GM12872 (cell line): ENCODE results near the gene GASK1A.

ENCODE experiments used
- TF ChIP-seq, protein P1 (sequence below): IDR thresholded peaks from 3 replicates; pipeline ENCODE4 v1.5.1; 2011; ENCODE audit warnings: low read depth, mild to moderate bottlenecking, low read length, moderate library complexity; ENCODE audit not compliant: insufficient read depth

The GASK1A gene

DNA sequence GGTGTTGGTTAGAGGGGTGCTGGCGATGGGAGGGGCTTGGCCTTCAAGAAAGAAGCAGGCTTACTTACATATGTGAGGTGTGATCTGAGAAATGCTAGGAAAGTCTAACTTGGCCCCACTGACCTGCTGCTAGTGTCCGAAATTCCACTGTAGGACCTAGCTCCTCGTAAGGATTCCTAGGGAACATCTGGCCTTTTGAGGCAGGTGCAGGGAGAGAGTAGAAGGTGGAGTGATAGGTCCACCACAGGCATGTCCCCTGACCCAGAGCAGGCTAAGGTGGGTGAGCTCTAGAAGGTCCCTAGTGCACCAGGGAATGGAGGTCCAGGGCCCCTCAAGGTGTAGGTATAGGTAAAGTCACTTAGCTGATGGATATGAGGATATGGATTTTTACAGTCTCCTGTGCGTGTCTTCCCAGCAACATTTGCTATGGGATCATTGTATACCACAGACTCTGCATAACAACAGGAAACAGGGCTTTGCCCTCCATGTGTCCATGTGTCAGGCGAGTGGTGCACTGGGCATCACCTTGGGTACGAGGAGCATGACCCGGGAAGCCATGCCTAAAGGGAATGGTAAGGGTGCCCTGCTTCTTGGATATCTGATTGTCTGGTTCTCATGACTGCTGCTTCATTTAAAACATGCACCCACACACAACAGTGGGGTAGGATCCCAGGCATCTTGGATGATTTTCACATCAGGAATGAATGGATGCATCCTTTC, 94.2 kb downstream of the GASK1A start:
- TF ChIP-seq, protein P1, sequence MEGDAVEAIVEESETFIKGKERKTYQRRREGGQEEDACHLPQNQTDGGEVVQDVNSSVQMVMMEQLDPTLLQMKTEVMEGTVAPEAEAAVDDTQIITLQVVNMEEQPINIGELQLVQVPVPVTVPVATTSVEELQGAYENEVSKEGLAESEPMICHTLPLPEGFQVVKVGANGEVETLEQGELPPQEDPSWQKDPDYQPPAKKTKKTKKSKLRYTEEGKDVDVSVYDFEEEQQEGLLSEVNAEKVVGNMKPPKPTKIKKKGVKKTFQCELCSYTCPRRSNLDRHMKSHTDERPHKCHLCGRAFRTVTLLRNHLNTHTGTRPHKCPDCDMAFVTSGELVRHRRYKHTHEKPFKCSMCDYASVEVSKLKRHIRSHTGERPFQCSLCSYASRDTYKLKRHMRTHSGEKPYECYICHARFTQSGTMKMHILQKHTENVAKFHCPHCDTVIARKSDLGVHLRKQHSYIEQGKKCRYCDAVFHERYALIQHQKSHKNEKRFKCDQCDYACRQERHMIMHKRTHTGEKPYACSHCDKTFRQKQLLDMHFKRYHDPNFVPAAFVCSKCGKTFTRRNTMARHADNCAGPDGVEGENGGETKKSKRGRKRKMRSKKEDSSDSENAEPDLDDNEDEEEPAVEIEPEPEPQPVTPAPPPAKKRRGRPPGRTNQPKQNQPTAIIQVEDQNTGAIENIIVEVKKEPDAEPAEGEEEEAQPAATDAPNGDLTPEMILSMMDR: no peak

DNA sequence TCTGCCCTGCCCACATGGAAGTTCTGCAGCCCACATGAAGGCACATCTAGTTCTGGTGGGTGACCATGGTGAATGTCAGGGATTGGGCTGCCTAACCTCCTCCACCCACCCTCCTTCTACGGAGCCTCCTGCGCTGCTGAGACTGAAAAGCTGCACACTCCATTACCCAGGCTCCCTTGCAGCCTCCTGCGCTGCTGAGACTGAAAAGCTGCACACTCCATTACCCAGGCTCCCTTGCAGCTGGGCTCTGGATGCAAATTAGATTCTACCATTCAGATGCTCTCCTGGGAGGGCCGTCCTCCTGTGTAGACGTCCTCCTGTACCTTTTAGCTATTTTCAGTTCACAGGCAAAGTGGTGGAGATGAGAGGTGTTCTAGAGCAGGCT, 94.7 kb downstream of the GASK1A start:
- TF ChIP-seq, protein P1: no peak

DNA sequence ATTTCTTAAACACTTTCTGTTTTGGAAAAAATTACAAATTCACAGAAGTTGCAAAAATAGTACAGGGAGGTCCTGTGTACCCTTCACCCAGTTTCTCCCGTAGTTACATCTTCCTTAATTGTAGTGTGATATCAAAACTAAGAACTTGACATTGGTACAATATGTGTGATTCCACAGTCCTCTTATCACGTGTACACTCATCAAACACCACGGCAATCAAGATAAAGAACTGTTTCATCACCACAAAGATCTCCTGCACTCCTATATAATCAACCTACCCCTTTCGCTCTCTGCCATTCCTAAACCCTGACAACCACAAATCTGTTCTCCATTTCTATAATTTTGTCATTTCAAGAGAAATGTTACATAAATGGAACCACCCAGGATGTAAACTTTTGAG, 95.4 kb downstream of the GASK1A start:
- TF ChIP-seq, protein P1: no peak

DNA sequence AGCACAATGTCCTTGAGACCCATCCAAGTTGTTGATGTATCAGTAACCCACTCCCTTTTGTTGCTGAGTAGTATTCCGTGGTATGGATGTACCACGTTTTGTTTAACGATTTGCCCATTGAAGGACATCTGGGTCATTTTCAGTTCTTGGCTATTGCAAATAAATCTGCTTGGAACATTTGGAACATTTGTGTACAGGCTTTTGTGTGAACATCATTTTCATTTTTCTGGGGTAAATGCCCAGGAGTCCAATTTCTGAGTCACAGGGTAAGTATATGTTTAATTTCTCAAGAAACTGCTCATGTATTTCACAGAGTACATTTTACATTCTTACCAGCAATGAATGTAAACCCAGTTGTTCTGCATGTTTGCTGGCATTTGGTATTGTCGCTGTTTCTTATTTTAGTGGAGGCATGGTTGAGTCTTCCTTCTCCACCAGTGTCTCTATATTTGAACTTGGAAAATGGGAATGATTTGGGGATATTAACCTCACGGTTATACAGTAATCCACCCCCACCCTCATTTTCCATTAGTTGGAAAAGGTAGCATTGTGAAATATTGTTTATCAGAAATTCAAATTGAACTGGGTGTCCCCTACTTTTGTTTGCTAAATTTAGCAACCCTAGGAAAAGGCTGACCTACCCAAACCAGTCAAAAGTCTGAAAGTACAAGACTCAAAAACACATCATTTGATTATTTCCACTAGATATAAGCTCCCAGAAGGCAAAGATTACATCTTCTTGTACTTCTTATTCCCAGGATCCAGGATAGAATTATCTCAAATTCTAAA, 96.0 kb downstream of the GASK1A start:
- TF ChIP-seq, protein P1: no peak

DNA sequence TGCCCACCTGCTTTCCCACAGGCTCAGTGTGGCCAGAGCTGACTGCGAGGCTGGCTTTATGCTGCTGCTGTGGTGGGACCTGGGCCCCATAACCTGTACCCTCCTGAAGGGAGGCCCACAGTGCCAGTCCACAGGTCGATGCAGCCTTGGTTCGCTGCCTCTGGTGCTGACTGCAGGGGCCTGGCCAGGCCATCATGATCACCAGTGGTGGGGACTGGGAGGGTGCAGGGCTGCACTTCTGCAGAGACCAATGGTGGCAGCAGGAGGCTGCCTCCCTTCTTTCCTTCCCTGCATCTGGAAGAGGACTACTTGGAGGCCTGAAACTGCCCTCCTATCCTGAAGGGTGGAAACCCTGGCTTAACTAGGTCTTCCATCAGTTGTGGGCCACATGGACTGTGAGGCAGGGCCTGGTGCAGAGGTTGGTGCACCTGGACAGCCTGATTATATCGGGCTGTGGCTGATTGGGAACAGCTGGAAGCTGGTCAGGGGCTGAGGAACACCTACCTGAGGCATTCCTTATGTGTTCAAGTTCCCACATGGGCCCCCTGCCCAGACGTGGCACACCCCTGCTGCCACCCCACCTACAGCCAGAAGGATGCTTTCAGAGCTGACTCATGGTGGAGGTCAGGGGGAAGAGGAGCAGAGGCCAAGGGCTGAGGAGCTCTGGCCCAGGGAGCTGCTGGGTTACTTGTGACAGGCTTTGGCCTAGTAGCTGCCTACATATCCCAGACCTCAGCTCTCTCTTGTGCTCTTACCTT, 97.0 kb downstream of the GASK1A start:
- TF ChIP-seq, protein P1: no peak

DNA sequence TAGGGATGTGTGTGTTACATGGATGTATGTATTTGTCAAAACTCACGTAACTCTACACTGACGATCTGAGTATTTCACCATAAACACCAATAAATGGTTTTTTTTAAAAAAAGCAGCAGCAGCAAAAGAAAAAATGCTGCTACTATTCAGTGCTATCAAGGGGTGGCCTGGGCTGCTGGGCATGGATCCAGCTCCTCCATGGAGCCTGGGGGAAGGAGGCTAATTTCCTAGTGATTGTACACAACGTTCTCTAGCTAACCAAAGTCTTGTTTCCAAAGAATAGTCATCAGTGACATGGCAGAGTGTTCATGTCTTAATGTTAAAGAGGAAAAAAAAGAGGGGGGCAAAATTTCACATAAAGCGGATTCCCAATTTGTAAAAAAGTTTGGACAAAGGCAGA, 97.7 kb downstream of the GASK1A start:
- TF ChIP-seq, protein P1: no peak

DNA sequence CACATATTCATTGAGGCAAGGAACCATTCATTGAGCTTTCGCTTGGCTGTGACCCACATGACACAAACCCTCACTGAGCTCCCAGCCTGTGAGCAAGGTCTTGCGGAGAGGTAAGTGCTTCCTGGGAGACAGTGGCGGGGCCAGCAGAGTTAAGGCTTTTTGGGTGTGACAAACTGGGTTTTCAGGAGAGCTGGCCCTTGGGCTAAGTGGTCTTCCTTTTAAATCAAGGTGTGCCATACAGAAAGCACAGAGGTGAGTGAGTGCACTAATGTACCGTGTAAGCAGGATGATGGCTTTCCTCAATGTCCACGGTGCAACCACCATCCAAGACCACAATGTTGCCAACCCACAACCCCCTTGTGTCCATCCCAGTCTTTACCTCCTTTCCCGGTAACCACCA, 98.2 kb downstream of the GASK1A start:
- TF ChIP-seq, protein P1: no peak
